Measurements from ENCODE around the gene JAML. TPM values are rescaled to one million over a fixed set of nuclear protein-coding genes. Genes with fewer than 3 reads are reported as not detected.

Gene JAML
- total and polyA plus RNA-seq, 4 experiments from 2014 or later = 115 to 194 (median 142) TPM

DNA sequence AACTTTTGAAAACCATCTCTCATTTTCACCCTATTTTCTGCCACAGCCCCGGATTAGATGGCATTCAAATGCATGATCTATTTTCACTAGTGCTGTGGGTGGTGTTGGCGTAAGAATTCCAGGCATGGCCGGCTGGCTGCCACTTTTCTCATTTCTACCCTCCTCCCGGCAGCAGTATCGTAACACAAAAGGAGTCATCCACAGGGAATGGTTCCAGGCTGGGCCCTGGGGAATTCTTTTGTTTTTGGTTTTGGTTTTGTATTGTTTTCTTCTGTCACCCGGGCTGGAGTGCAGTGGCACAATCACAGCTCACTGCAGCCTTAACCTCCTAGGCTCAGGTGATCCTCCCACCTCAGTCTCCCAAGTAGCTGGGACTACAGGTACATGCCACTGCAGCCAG lies 13.8 kb downstream of the JAML start:
- DNase-seq = no peak
- H3K9me3 ChIP-seq (ENCODE audit: control insufficient read depth in 1 of 2, low read length in 2 of 2) = no peaks in the 10 kb centered on the region
- H3K36me3 ChIP-seq (ENCODE audit: insufficient read depth, low read length) = peaks cover 21% of the 10 kb centered on the region
- Mint-ChIP-seq H3K4me3 (no peak overlapping the region), H3K4me1 (peaks cover 44 to 57% (median 51%) of the 10 kb centered on the region in 4 donors), H3K27me3 (no peaks in the 10 kb centered on the region), H3K36me3 (peaks cover 55 to 66% of the 10 kb centered on the region in 2 donors), H3K27ac (peak overlapping the region in 2 of 7 donors; percentile 19 to 68), H3K9me3 (peaks cover 0 to 2% (median 0%) of the 10 kb centered on the region in 8 donors)
- ChIA-PET POLR2A (ENCODE audit: partially characterized antibody) (interaction anchor here (1.3 to 9.3 kb wide), 4 partner anchors 7 to 85 kb away, joined by 3 to 83 read pairs (median 38); partner anchors contain the start of gene JAML), CTCF (ENCODE audit: partially characterized antibody) (interaction anchor here (0.8 to 5.2 kb wide), 6 partner anchors 9 to 278 kb away, joined by 3 to 39 read pairs (median 4); no protein-coding TSS in a partner anchor)
- H3K27me3 ChIP-seq (ENCODE audit: insufficient read depth, low read length) = no peaks in the 10 kb centered on the region
- H3K4me3 ChIP-seq (ENCODE audit: low read length in 2 of 2) = no peak overlapping the region
- peaks cover 44% of the 10 kb centered on the region for H3K4me1 ChIP-seq (ENCODE audit: insufficient read depth, low read length)
- H3K27ac ChIP-seq (ENCODE audit: low read depth, low read length) = no peak overlapping the region
- intact Hi-C loops (cut with micrococcal nuclease) = no loop called here

DNA sequence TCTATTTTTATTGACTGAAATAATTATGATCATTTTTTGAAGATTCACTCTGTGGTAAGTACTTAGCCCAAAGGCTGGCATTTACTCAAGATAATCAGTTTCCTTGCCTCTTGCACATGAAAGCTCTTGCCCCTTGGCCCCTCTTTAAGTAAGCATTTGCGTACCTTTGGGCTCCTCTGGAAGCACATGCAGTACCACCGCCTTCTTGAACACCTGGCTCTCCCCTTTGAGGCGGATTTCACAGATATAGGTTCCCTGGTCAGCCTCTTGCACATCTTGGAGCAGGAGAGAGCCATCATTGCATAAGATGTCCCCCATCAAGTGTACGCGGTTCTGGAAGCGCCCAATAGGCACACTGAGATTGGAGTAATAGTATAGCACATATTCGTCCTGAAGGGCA lies 14.5 kb downstream of the JAML start:
- ChIA-PET POLR2A (ENCODE audit: partially characterized antibody) (interaction anchor here (2.0 to 9.3 kb wide), 3 partner anchors 6 to 32 kb away, joined by 4 to 83 read pairs (median 6); no protein-coding TSS in a partner anchor), CTCF (ENCODE audit: partially characterized antibody) (interaction anchor here (0.8 to 5.2 kb wide), 3 partner anchors 8 to 49 kb away, joined by 3 to 39 read pairs (median 6); no protein-coding TSS in a partner anchor)
- no peaks in the 10 kb centered on the region for H3K27me3 ChIP-seq (ENCODE audit: insufficient read depth, low read length)
- no peak overlapping the region for H3K4me3 ChIP-seq (ENCODE audit: low read length in 2 of 2)
- peaks cover 26% of the 10 kb centered on the region for H3K36me3 ChIP-seq (ENCODE audit: insufficient read depth, low read length)
- no peak for DNase-seq
- H3K9me3 Mint-ChIP-seq = peaks cover 0 to 2% (median 0%) of the 10 kb centered on the region in 8 donors
- H3K27ac Mint-ChIP-seq = peak overlapping the region in 5 of 7 donors; percentile 0 to 75 (median 47)
- intact Hi-C loops (cut with micrococcal nuclease) = no loop called here
- H3K36me3 Mint-ChIP-seq = peaks cover 55 to 71% of the 10 kb centered on the region in 2 donors
- no peak overlapping the region for H3K4me3 Mint-ChIP-seq
- no peaks in the 10 kb centered on the region for H3K27me3 Mint-ChIP-seq
- peaks cover 43 to 55% (median 49%) of the 10 kb centered on the region in 4 donors for H3K4me1 Mint-ChIP-seq
- H3K9me3 ChIP-seq (ENCODE audit: control insufficient read depth in 1 of 2, low read length in 2 of 2) = no peaks in the 10 kb centered on the region
- no peak overlapping the region for H3K27ac ChIP-seq (ENCODE audit: low read depth, low read length)
- peaks cover 44% of the 10 kb centered on the region for H3K4me1 ChIP-seq (ENCODE audit: insufficient read depth, low read length)

- CTCF ChIA-PET (ENCODE audit: partially characterized antibody) = interaction anchor here (1.0 to 5.2 kb wide), 3 partner anchors 10 to 16 kb away, joined by 4 to 39 read pairs (median 5); partner anchors contain the start of gene JAML
- no peak for DNase-seq
- Histone ChIP-seq H3K36me3 (ENCODE audit: insufficient read depth, low read length) (peaks cover 27% of the 10 kb centered on the region), H3K27ac (ENCODE audit: low read depth, low read length) (no peak overlapping the region), H3K27me3 (ENCODE audit: insufficient read depth, low read length) (no peaks in the 10 kb centered on the region), H3K9me3 (ENCODE audit: control insufficient read depth in 1 of 2, low read length in 2 of 2) (no peaks in the 10 kb centered on the region), H3K4me1 (ENCODE audit: insufficient read depth, low read length) (peaks cover 43% of the 10 kb centered on the region), H3K4me3 (ENCODE audit: low read length in 2 of 2) (no peak overlapping the region)
- H3K9me3 Mint-ChIP-seq = peaks cover 0 to 2% (median 0%) of the 10 kb centered on the region in 8 donors
- peaks cover 55 to 71% of the 10 kb centered on the region in 2 donors for H3K36me3 Mint-ChIP-seq
- H3K27ac Mint-ChIP-seq = peak overlapping the region in 4 of 7 donors; percentile 48 to 84 (median 64)
- H3K27me3 Mint-ChIP-seq = no peaks in the 10 kb centered on the region
- intact Hi-C loops (cut with micrococcal nuclease) = loop anchor here (2.0 kb wide), 1 partner anchor 16 kb away; the partner anchor contains the start of gene JAML
- peaks cover 30 to 48% (median 38%) of the 10 kb centered on the region in 4 donors for H3K4me1 Mint-ChIP-seq
- no peak overlapping the region for H3K4me3 Mint-ChIP-seq
- POLR2A ChIA-PET (ENCODE audit: partially characterized antibody) = interaction anchor here (0.6 to 2.8 kb wide), 5 partner anchors 16 to 189 kb away, joined by 3 to 19 read pairs (median 6); partner anchors contain the start of genes JAML and MPZL3
Measured at GRCh38 chr11:118209033-118209432, 15.8 kb downstream of the JAML start.

DNA sequence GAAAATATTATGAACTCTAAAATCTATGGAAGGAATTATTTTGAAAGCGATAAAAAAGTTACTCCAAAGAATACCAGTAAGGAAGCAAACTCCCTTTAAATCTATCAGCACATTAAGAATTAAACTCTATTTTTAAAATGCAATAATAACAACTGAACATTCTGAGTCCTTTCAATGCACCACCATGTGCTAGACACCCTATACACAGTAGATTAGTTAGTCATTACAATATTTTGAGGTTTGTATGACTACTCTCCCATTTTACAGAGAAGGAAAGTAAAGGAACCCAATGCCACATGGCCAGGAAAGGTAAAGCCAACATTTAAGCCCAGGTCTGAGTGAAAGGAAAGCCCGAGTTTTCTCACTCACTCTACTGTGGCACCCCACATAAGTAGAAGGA lies 17.7 kb downstream of the JAML start:
- H3K4me3 ChIP-seq (ENCODE audit: low read length in 2 of 2) = peak overlapping the region in 1 of 2 donors; percentile 11
- no peaks in the 10 kb centered on the region for H3K27me3 Mint-ChIP-seq
- H3K4me3 Mint-ChIP-seq = peak overlapping the region in 5 of 8 donors; percentile 57 to 93 (median 82)
- peak overlapping the region in 6 of 7 donors; percentile 83 to 97 (median 91) for H3K27ac Mint-ChIP-seq
- no peaks in the 10 kb centered on the region for H3K9me3 Mint-ChIP-seq
- peaks cover 10 to 34% (median 24%) of the 10 kb centered on the region in 4 donors for H3K4me1 Mint-ChIP-seq
- peaks cover 21% of the 10 kb centered on the region for H3K36me3 ChIP-seq (ENCODE audit: insufficient read depth, low read length)
- ChIA-PET POLR2A (ENCODE audit: partially characterized antibody) (interaction anchor here (1.1 to 5.6 kb wide), 6 partner anchors 8 to 99 kb away, joined by 7 to 83 read pairs (median 16); partner anchors contain the start of genes JAML and MPZL3), CTCF (ENCODE audit: partially characterized antibody) (interaction anchor here (1.2 to 5.2 kb wide), 2 partner anchors 8 to 89 kb away, joined by 3 to 39 read pairs; no protein-coding TSS in a partner anchor)
- intact Hi-C loops (cut with micrococcal nuclease) = no loop called here
- H3K36me3 Mint-ChIP-seq = peaks cover 41 to 58% of the 10 kb centered on the region in 2 donors
- H3K27ac ChIP-seq (ENCODE audit: low read depth, low read length) = peak overlapping the region; percentile 48
- peaks cover 50% of the 10 kb centered on the region for H3K4me1 ChIP-seq (ENCODE audit: insufficient read depth, low read length)
- no peaks in the 10 kb centered on the region for H3K9me3 ChIP-seq (ENCODE audit: control insufficient read depth in 1 of 2, low read length in 2 of 2)
- no peak for DNase-seq
- H3K27me3 ChIP-seq (ENCODE audit: insufficient read depth, low read length) = no peaks in the 10 kb centered on the region

DNA sequence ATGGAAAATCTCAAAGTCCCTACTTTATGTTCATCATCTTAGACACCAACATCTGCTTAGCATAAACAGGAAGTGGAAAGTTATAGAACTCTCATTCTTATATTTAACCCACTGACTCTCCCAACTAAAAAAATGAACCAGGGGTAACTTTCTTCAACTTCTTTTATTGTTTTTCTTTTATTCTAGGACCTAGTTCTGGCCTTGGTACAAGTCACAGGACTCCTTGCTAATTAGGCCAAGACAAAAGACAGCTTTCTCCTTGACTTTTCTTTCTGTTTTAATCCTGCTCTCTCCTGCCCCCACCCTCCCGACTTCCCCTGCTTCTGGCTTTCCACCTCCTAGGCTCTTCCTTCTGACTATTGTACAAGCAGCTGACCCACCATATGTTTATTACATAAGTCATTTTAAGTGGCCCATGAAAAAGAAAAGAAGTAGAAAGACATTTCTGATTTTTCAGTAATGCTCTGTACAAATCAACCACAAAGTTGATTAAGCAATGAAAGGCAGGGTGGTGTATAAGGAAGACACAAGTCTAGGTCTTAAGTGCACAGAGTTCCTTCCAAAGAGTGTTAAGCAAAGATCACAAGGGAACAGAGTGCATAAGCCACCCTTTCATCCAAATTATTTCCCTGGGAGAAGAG lies 18.3 kb downstream of the JAML start:
- Mint-ChIP-seq H3K9me3 (no peaks in the 10 kb centered on the region), H3K4me1 (peaks cover 5 to 31% (median 21%) of the 10 kb centered on the region in 4 donors), H3K27ac (peak overlapping the region in 6 of 7 donors; percentile 83 to 97 (median 91)), H3K4me3 (peak overlapping the region; percentile 56 to 93 (median 80)), H3K36me3 (peaks cover 35 to 53% of the 10 kb centered on the region in 2 donors), H3K27me3 (no peaks in the 10 kb centered on the region)
- no peak for DNase-seq
- H3K27me3 ChIP-seq (ENCODE audit: insufficient read depth, low read length) = no peaks in the 10 kb centered on the region
- ChIA-PET CTCF (ENCODE audit: partially characterized antibody) (interaction anchor here (1.2 to 1.5 kb wide), 2 partner anchors 10 to 89 kb away, joined by 3 to 4 read pairs; no protein-coding TSS in a partner anchor), POLR2A (ENCODE audit: partially characterized antibody) (interaction anchor here (0.9 to 5.6 kb wide), 7 partner anchors 9 to 99 kb away, joined by 3 to 83 read pairs (median 10); partner anchors contain the start of genes JAML and MPZL3)
- no peaks in the 10 kb centered on the region for H3K9me3 ChIP-seq (ENCODE audit: control insufficient read depth in 1 of 2, low read length in 2 of 2)
- H3K4me3 ChIP-seq (ENCODE audit: low read length in 2 of 2) = peak overlapping the region in 1 of 2 donors; percentile 11
- peaks cover 56% of the 10 kb centered on the region for H3K4me1 ChIP-seq (ENCODE audit: insufficient read depth, low read length)
- H3K27ac ChIP-seq (ENCODE audit: low read depth, low read length) = peak overlapping the region; percentile 48
- intact Hi-C loops (cut with micrococcal nuclease) = loop anchor here (1.0 kb wide), 1 partner anchor 11 kb away; no protein-coding TSS in a partner anchor
- peaks cover 16% of the 10 kb centered on the region for H3K36me3 ChIP-seq (ENCODE audit: insufficient read depth, low read length)

GRCh38 chr11:118205606-118206378 lies 19.0 kb downstream of the JAML start:
- Histone ChIP-seq H3K4me1 (ENCODE audit: insufficient read depth, low read length) (peaks cover 63% of the 10 kb centered on the region), H3K27ac (ENCODE audit: low read depth, low read length) (no peak overlapping the region), H3K36me3 (ENCODE audit: insufficient read depth, low read length) (peaks cover 10% of the 10 kb centered on the region), H3K4me3 (ENCODE audit: low read length in 2 of 2) (no peak overlapping the region), H3K27me3 (ENCODE audit: insufficient read depth, low read length) (no peaks in the 10 kb centered on the region), H3K9me3 (ENCODE audit: control insufficient read depth in 1 of 2, low read length in 2 of 2) (no peaks in the 10 kb centered on the region)
- no peaks in the 10 kb centered on the region for H3K27me3 Mint-ChIP-seq
- H3K4me3 Mint-ChIP-seq = peak overlapping the region in 7 of 8 donors; percentile 57 to 93 (median 80)
- ChIA-PET CTCF (ENCODE audit: partially characterized antibody) (interaction anchor here (1.2 to 1.9 kb wide), 5 partner anchors 11 to 90 kb away, joined by 3 to 4 read pairs (median 4); partner anchors contain the start of gene JAML), POLR2A (ENCODE audit: partially characterized antibody) (interaction anchor here (0.9 to 5.6 kb wide), 8 partner anchors 9 to 100 kb away, joined by 3 to 83 read pairs (median 12); partner anchors contain the start of genes JAML and MPZL3)
- H3K4me1 Mint-ChIP-seq = peaks cover 4 to 31% (median 18%) of the 10 kb centered on the region in 4 donors
- no peak for DNase-seq
- H3K27ac Mint-ChIP-seq = peak overlapping the region in 6 of 7 donors; percentile 83 to 97 (median 91)
- H3K9me3 Mint-ChIP-seq = no peaks in the 10 kb centered on the region
- H3K36me3 Mint-ChIP-seq = peaks cover 28 to 45% of the 10 kb centered on the region in 2 donors
- intact Hi-C loops (cut with micrococcal nuclease) = loop anchor here (1.0 kb wide), 1 partner anchor 12 kb away; no protein-coding TSS in a partner anchor

Data from CD4-positive, alpha-beta memory T cell (primary cell).